GM18909 (cell line): ENCODE measurements around the gene SCARB2.

Experiments used
- ATAC-seq: cut with Tn5 transposase; IDR thresholded peaks from one replicate; pipeline ENCODE4 v1.9.1; 2021; ENCODE audit warnings: mild to moderate bottlenecking; ENCODE audit not compliant: unreplicated experiment, poor library complexity

SCARB2 gene

DNA sequence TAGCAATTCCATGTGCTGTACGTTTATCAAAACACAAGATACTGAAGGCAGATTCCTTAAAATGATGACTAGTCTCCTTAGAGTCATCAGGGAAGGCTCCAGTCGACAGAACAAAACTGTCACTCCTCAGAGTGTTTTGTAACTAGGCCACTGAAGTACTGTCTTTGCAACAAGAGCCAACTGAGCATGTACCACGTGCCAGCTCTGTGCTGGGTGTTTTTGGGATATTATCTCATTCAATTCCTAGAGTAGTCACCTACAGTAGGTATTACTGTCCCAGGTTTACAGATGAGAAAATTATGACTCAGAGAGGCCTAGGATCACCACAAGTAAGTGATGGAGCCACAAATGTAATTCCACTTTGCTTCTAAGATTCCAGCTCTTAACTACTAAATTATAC, 47.1 kb downstream of the SCARB2 start:
- no peak for ATAC-seq

GRCh38 chr4:76160355-76160754, 53.3 kb downstream of the SCARB2 start:
- ATAC-seq = no peak

DNA sequence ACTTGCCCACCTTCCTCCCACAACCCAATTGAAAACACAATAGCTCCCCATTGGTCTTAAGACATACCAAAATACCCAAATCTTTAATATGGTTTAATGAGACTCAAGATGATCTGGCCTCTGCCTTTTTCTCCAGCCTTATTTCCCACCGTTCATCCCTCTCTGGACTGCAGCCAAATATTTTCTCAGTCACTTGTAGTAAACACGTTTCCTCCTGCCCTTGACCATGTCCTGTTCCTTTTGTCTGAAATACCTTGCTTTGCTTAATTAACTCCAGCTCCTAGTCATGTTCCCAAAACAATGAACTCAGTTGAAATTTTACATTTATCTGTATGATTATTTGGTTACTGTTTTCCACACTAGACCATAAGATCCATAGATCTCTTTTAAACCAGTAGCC, 57.0 kb downstream of the SCARB2 start:
- ATAC-seq = no peak

DNA sequence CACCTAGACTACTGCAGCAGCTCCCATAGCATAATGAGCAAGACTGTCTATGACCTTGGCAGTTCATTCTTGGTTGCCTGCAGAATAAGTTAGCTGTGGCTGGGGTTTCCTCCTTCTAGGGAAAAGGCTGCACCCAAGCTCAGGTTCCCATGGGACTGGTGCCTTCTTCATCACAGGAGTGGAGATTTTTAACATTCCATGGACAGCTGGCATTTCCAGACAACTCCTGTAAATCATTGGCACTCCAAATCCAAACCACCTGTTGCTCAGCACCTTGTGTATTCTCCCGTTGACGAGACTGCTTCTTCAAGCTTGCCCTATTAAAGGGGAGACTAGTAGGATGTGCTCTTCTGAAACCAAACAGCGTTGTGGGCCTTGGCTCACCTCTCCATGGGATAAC, 57.6 kb downstream of the SCARB2 start:
- ATAC-seq = no peak

DNA sequence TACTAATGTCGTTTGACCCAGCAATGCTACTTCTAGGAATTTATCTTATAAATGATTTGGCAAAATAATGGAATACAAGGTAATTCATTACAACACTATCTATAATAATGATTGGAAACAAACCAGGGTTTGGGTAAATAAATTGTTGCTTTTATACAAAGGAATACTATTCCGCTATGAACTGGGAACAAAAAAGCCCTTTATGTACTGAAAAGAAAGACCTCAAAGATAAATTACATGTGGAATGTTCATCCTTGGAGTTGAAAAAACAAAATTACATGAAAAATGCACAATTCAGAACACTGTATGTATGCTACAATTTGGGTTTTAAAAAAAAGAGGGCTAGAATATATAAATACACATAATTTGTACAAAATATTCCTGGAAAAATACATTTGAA, 60.3 kb downstream of the SCARB2 start:
- no peak for ATAC-seq

- ATAC-seq = peak; percentile 99
Observed at GRCh38 chr4:76148142-76148865, 65.3 kb downstream of the SCARB2 start, which contains the start of gene NUP54. NUP54 (minus strand) TSS chr4:76148397; CDS start chr4:76148374, 23 bp downstream.

- peak; percentile 34 for ATAC-seq
Observed at GRCh38 chr4:76147454-76148141, 66.0 kb downstream of the SCARB2 start.

DNA sequence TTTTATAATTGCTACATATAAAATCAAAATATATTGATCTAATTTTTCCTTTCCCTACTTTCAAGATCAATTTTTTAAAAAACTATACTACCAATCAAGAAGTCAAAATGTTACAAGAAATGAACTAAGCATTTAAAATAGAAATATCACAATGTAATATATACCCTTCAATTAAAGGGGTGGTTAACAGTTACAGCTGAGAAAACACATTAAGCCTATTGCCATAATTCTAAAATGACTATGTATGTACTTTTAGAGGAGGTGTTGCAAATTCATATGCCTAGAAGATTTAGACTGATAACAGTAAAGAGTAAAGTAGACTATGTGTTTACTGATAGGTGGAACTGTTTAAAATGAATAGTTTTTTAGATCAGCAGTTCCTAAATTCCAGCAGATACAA, 69.1 kb downstream of the SCARB2 start:
- ATAC-seq = no peak

DNA sequence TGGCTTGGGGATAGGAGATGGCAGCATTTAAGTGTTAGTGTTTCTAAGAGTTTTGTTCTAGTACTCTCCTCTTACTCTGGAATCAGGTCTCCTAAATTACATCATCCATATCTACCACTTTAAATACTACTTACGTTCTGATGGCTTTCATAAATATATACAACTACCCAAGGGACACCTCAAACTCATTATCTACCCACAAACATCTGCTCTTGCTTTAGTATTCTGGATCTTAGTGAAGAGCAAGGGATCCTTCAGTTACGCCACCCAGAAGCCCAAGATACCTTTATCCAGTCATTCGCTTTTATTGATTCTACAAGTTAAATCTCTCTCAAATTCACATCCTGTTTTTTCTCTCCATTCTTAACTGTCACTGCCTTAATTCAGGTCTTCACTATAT, 72.4 kb downstream of the SCARB2 start:
- no peak for ATAC-seq

GRCh38 chr4:76127754-76128153, 85.9 kb downstream of the SCARB2 start:
- ATAC-seq = no peak

GRCh38 chr4:76125816-76126215, 87.8 kb downstream of the SCARB2 start:
- no peak for ATAC-seq

- ATAC-seq = no peak
Observed at GRCh38 chr4:76120199-76120598, 93.4 kb downstream of the SCARB2 start.

GRCh38 chr4:76117536-76117935, 96.1 kb downstream of the SCARB2 start:
- ATAC-seq = no peak

DNA sequence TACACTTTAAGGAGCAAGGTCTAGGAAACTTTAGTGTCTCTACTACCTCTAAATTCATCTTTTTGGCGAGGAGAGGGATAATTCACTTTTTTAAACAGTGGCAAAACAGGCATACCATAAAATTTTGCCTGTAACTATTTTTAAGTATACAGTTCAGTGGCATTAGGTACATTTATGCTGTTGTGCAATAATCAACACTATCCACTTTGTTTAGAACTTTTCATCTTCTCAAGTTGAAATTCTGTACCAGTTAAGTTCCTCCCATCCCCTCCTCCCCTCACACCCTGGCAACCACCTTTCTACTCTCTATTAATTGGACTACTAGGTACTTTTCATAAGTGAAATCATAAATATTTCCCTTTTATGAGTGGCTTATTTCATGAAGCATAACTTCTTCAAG, 96.8 kb downstream of the SCARB2 start:
- ATAC-seq = no peak
